NB4 (cell line): ENCODE results near the gene DIAPH3.

Experiments used
- MAX ChIP-seq: IDR thresholded peaks from 2 replicates; pipeline ENCODE4 v1.6.1; 2011; ENCODE audit warnings: low read depth, low read length
- MYC ChIP-seq: IDR thresholded peaks from 2 replicates; pipeline ENCODE4 v1.6.1; 2011; ENCODE audit warnings: low read depth, low read length
- POLR2A ChIP-seq: IDR thresholded peaks from 2 replicates; pipeline ENCODE4 v1.6.1; 2011; ENCODE audit warnings: mild to moderate bottlenecking; ENCODE audit not compliant: insufficient read length; ENCODE audit errors: extremely low read depth
- TF ChIP-seq, protein P1 (sequence below): IDR thresholded peaks from one replicate; pipeline ENCODE4 v1.5.1; 2012; ENCODE audit warnings: low read depth, low read length

- no peak for TF ChIP-seq MAX
- no peak for TF ChIP-seq POLR2A
- TF ChIP-seq, protein P1, sequence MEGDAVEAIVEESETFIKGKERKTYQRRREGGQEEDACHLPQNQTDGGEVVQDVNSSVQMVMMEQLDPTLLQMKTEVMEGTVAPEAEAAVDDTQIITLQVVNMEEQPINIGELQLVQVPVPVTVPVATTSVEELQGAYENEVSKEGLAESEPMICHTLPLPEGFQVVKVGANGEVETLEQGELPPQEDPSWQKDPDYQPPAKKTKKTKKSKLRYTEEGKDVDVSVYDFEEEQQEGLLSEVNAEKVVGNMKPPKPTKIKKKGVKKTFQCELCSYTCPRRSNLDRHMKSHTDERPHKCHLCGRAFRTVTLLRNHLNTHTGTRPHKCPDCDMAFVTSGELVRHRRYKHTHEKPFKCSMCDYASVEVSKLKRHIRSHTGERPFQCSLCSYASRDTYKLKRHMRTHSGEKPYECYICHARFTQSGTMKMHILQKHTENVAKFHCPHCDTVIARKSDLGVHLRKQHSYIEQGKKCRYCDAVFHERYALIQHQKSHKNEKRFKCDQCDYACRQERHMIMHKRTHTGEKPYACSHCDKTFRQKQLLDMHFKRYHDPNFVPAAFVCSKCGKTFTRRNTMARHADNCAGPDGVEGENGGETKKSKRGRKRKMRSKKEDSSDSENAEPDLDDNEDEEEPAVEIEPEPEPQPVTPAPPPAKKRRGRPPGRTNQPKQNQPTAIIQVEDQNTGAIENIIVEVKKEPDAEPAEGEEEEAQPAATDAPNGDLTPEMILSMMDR = no peak
- no peak for TF ChIP-seq MYC
Measured at GRCh38 chr13:59867867-59868266, 295.9 kb downstream of the DIAPH3 start.
